Glomerular visceral epithelial cell (primary cell): Measurements from ENCODE around the gene EFHC1.

ENCODE experiments used
- DNase-seq: peaks from one replicate; pipeline ENCODE4 v3.0.0-alpha.2; 2016; ENCODE audit errors: extremely low spot score

EFHC1 gene

DNA sequence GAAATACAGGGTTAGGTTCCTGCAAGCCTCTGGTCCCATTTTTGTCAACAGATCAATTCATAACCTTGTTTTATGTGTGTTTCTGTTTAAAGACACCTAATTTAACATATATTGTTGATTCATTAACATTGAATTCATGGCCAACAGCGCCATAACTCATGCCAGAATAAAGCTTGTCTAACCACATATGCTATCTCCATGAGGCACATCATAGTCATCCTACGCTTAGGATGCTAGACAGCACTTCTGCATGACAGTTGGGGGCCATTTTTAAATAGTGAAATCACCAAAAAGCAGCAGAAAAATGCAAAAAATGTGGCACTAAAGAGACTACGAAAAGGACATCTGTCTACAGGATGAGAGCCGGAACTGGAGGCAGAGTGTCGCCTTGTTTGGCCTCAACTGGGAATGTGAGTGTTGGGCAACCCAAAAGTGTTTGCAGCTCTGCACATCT is 118.8 kb downstream of the EFHC1 start:
- DNase-seq = peak; percentile 67

DNA sequence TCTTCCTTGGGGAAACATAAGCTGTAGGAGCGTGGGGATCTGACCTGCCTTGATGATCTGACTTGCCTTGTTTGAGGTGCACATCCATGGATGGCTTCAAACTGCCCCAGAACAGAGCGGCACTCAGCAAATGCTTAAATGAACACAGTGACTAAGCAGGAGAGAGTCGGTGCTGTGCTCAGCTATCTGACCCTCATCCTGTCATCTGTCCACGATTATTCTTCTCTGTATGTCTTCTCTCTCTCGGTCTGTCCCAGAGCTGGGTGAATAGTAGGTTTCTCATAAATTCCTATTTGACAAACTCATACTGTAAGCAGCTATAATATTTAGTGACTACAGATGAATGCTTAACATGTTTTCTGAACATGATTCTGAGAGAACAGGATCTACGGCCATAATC is 119.5 kb downstream of the EFHC1 start:
- peak; percentile 54 for DNase-seq

DNA sequence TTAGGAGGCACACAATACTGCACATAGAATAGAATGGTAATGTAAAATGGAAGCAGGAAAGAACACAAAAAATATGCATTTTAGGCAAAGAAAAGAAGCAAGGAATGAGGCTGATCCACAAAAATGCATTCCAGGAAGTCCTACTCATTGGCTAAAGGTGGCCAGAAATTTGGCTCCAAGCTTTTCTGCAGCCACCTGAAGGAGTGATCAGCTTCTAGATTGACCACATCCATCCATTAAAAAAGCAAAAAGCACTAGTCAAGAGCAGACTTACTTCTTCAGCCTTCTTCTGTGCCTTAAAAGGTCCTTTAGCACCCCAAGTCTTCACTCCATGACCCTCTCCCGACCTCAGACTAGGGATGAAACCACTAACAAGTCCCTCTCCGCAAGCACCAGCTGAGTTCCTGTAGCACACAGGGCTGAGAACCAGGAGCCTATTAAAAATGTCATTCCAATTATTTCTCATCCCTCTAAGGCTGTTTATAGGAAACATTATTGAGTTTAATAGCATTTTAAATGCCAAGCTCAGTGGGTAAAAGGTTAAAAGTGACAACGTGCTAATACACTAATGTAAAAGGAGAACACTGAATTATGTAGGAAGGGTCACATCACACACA is 120.3 kb downstream of the EFHC1 start:
- DNase-seq = peak; percentile 38

- DNase-seq = no peak
These were observed 121.0 kb downstream of the EFHC1 start for GRCh38 chr6:52541135-52541534.

GRCh38 chr6:52543262-52543661 is 123.1 kb downstream of the EFHC1 start:
- no peak for DNase-seq

- DNase-seq = peak; percentile 35
These were observed 123.8 kb downstream of the EFHC1 start for GRCh38 chr6:52543729-52544601.

- no peak for DNase-seq
These were observed 124.7 kb downstream of the EFHC1 start for GRCh38 chr6:52544602-52545405.

DNA sequence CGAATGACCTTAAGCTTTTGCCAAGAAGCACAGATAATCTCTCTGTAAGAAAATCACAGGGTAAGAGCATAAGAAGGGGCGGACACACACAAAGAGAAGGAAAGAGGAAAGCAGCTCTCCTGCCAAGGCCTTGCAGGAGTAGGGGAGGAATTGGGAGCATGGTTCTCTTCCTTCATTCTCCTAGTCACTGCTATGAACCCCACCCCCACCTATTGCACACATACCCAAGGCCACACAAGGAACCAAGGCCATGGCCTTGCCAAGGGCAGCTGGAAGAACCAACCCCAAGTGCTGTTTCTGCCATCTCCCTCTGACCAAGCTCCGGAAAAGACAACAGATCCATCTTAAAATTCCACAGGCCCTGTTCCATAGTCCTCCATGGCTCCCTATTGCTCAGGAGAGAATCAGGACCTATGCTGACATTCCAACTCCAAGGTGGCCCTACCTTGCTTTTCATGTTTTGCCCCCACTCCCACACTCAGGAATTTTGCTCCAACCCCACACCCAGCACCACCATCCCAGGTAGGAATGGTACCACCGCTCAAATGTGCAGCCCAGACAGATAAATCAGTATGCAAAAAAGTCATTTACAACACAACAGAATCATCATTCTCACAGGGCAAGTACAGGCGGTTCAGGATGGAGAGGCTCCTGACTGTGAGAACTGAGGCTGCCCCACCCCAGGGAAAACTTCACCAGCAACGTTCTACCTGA is 125.4 kb downstream of the EFHC1 start:
- DNase-seq = no peak

DNA sequence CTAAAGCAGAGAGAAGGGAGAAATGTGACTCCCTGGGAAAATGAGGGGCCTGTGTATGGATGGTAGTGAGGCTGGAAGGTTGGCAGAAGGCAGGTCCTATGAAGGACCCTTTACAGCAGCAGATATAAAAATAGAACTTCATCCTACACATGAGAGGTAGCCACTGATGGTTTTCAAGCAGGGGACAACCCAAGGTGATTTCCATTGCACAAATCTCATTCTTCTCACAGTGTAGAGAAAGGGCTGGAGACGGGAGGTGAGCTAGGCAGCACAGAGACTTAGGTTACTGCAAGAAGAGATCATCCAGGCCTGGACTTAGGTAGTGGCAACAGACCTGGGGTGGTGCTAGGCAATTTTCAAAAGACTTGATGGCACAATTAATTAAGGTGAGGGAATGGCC is 126.0 kb downstream of the EFHC1 start:
- DNase-seq = no peak

DNA sequence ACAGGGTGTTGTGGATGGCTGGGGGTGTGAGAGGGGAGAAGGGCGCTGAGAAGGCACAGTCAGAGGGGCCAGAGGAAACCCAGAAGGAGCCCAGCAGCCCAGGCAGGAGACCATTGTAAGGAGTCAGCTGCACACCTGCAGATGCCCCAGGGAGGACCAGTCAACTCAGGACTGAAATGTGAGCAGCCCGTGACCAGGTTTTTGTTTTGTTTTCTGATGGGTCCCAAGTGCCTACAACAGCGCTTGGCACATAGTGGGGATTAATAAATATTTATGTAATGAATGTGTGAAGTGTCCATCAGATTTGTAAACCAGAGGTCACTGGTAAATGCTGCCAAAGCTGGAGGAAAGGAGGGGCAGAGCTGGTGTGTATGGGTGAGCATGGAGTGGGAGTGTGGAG is 126.5 kb downstream of the EFHC1 start:
- DNase-seq = no peak

DNA sequence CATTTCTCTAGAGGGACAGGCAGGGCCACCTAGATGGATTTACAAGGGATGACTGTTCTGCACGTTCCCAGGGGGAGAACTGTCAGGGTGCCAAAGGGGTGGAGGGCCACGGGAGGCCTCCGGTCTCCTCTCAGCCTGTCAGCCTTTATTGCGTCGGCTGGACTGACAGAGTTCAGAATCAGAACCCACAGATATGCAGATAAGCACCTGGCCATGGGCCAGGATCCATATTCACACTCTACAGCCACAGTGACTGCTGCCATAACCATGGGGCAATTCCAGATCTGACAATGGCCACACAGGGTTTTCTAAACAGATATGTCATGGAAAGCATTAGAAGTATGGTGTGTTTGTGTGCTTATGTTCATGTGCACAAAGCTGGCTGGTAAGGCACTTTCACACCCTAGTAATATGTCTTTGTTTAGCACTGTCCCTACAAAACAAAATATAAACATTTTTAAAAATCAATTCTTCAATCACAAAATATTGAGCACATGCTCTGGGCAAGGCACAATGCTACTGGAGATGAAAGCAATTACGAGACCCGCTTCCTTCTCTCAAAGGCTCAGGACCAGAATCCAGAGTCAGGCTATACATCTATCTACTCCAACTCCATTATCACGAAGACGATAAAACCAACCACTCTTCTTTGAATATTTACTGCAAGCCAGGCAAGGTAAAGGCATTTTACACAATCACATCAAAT is 127.7 kb downstream of the EFHC1 start:
- peak; percentile 47 for DNase-seq

GRCh38 chr6:52548353-52548713 is 128.2 kb downstream of the EFHC1 start:
- DNase-seq = peak; percentile 40

GRCh38 chr6:52548999-52549398 is 128.9 kb downstream of the EFHC1 start:
- no peak for DNase-seq

DNA sequence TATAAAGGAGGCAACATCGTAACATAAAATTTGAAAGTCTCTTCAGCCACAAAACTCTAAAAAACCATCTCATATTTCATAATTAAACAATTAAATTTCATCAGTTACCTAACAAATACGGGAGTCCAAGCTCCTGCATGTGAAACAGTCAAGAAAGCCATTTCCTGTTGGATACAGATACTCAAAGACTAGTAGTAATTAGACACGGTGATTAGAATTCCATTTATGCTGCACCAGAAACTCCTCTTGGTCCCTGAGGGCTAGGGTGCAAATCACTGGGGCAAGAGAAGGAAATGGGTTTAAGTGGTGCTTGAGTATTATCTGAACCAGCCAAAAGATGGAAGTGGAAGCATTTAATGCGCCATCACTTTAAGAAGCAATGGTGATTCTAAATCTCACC is 129.3 kb downstream of the EFHC1 start:
- DNase-seq = no peak

DNA sequence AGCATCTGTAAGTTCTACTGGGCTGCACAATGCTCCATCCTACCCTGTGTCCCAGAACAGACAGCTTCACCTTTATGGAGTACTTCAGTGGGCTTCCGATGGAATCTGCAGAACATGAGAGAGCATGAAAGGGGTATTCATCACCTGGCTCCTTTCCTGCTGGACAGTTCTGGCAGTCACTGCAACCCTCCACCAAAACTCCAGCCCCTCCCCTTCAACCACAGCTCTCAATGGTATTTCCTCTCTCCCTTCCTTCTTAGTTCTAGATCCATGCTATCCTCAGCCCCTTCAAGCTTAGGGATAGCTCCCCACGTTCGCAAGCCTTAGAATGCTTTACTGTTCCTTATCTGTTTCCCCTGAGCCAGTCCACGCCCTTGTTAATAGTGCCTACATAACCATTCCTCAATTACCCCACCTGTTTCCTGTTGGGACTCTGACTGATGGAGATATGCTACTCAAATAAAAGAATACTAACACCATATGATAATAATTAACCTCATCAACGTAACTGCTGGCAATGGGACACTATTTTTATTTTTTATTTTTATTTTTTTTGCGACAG is 130.0 kb downstream of the EFHC1 start:
- no peak for DNase-seq

DNA sequence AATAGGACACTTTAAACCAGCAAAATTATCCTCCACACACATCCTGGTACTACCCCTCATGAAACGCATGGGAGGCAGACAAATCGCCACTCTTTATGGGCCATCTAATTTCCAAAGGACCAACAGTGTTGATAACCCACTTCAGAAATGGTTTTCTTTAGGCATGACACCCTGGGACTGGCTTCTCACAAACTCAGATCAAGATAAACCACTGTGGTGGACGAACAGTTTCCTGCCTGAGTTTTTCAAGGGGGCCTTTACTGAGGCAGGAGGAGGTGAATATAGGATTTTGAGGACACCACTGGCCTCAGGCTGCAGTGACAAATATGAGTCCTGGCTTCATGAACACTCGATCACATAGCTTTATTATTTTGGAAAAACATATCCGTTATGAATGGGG is 130.7 kb downstream of the EFHC1 start:
- no peak for DNase-seq

GRCh38 chr6:52551483-52552277 is 131.5 kb downstream of the EFHC1 start:
- DNase-seq = peak; percentile 91

- peak; percentile 32 for DNase-seq
These were observed 132.1 kb downstream of the EFHC1 start for GRCh38 chr6:52552278-52552643.

GRCh38 chr6:52553158-52553557 is 133.0 kb downstream of the EFHC1 start:
- no peak for DNase-seq

DNA sequence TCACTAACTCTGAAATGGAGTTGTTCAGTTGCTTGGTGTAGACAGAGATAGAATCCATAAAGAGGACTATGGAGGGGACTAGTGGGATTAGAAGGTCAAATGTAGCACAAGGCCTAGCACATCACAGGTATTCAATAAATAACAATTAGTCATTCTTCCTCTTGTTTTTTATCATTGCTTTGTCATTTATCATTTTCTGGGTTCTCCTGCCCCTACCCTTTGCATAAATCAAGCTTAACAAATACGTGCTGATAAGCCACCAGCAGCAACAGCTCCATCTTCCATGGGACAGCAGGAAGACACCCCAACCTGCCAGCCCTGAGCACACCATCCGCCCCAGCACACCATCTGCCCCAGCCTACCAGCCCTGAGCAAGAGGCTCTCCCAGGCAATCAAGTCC is 133.6 kb downstream of the EFHC1 start:
- no peak for DNase-seq
